GM12873 (cell line): ENCODE measurements around the gene RPL32.

Experiments
- CTCF ChIP-seq: IDR thresholded peaks from 2 replicates; pipeline ENCODE4 v1.5.1; 2012; ENCODE audit warnings: low read depth, mild to moderate bottlenecking, moderate library complexity, low read length, control low read depth; ENCODE audit not compliant: insufficient read depth; ENCODE audit errors: missing control alignments

Gene RPL32

GRCh38 chr3:12875857-12876836, 34.8 kb upstream of the RPL32 start:
- TF ChIP-seq CTCF, result peak; percentile 0

GRCh38 chr3:12871404-12871983, 30.1 kb upstream of the RPL32 start:
- TF ChIP-seq CTCF, result no peak

- no peak for TF ChIP-seq CTCF
Observed at GRCh38 chr3:12870942-12871341, 29.6 kb upstream of the RPL32 start.

GRCh38 chr3:12869035-12869621, 27.8 kb upstream of the RPL32 start:
- no peak for TF ChIP-seq CTCF

- TF ChIP-seq CTCF, result peak; percentile 96
Observed at GRCh38 chr3:12868039-12869034, 27.0 kb upstream of the RPL32 start.

- TF ChIP-seq CTCF, result no peak
Observed at GRCh38 chr3:12866836-12867235, 25.5 kb upstream of the RPL32 start.
